Spleen (tissue), 11 donors: ENCODE measurements around the gene GSTT4. TPM values are rescaled to one million over a fixed set of nuclear protein-coding genes. Genes with fewer than 3 reads are reported as not detected.

Experiments
- DNase-seq: peaks from one replicate; pipeline ENCODE4 v3.0.0-alpha.2; 2020
- H3K27ac ChIP-seq, 8 donors: fragments of 200-600 bp; sonication (generic) in 7 of 8; 1 replicate in 4 of 8; 2 replicates in 4 of 8; pipeline versions ENCODE4 v1.5.0 to v1.8.0; 2016 to 2021; ENCODE audit warnings: inconsistent platforms in 4 of 8, mild to moderate bottlenecking in 4 of 8, moderate library complexity in 1 of 8
- H3K27me3 ChIP-seq, 7 donors: fragments of 200-600 bp; sonication (generic) in 6 of 7; replicated peaks in 1 of 7; 1 replicate in 4 of 7; 2 replicates in 3 of 7; pipeline versions ENCODE4 v1.5.0 to v1.8.0; 2016 to 2021; ENCODE audit warnings: inconsistent platforms in 3 of 7, mild to moderate bottlenecking in 1 of 7
- H3K36me3 ChIP-seq, 6 donors: fragments of 200-600 bp; sonication (generic) in 5 of 6; 1 replicate in 4 of 6; 2 replicates in 2 of 6; pipeline versions ENCODE4 v1.5.0 to v1.8.0; 2016 to 2021; ENCODE audit warnings: inconsistent platforms in 2 of 6
- H3K4me1 ChIP-seq, 6 donors: fragments of 200-600 bp; sonication (generic) in 5 of 6; 1 replicate in 3 of 6; 2 replicates in 3 of 6; pipeline versions ENCODE4 v1.5.0 to v1.8.0; 2016 to 2021; ENCODE audit warnings: inconsistent platforms in 3 of 6
- H3K4me3 ChIP-seq, 8 donors: fragments of 200-600 bp; sonication (generic) in 7 of 8; 1 replicate in 4 of 8; 2 replicates in 4 of 8; pipeline versions ENCODE4 v1.5.0 to v1.8.0; 2016 to 2021; ENCODE audit warnings: inconsistent platforms in 4 of 8, mild to moderate bottlenecking in 4 of 8, moderate library complexity in 2 of 8
- H3K9me3 ChIP-seq, 8 donors: fragments of 200-600 bp; sonication (generic) in 7 of 8; 1 replicate in 4 of 8; 2 replicates in 4 of 8; pipeline versions ENCODE4 v1.5.0 to v1.8.0; 2016 to 2021; ENCODE audit warnings: inconsistent platforms in 4 of 8
- CTCF ChIP-seq, 11 experiments: fragments of 200-600 bp in 7 of 11; fragments of 450-650 bp in 4 of 11; sonication (generic) in 4 of 11; IDR thresholded peaks in 8 of 11; conservative IDR thresholded peaks in 3 of 11; 1 replicate in 7 of 11; 2 replicates in 4 of 11; pipeline versions ENCODE4 v1.4.0 to v1.8.0; 2016 to 2021; ENCODE audit warnings: antibody characterized with exemption in 11 of 11, inconsistent platforms in 4 of 11, mild to moderate bottlenecking in 1 of 11
- POLR2A ChIP-seq, 3 donors: fragments of 450-650 bp; IDR thresholded peaks; one replicate each; pipeline ENCODE4 v1.5.1; 2017; ENCODE audit warnings: antibody characterized with exemption in 3 of 3, mild to moderate bottlenecking in 1 of 3
- POLR2AphosphoS5 ChIP-seq, 3 donors: sonication (generic); formaldehyde crosslinking; IDR thresholded peaks; one replicate each; pipeline ENCODE4 v1.5.1; 2017; ENCODE audit warnings: antibody characterized with exemption in 3 of 3
- WGBS, 5 donors: extraction: QIAGEN DNeasy Blood & Tissue Kit in 3 of 5; methylation state at CpG; one replicate each; pipeline versions ENCODE4 v1.1.5 to v1.1.7; 2013 to 2018; 5-methylcytosine and 5-hydroxymethylcytosine counted together
- intact Hi-C: fragments of 100-400 bp; cut with DNase I; formaldehyde crosslinking; loops from one replicate; pipeline ENCODE4 v1.15.0; 2023; ENCODE audit warnings: low total_unique reads
- polyA plus RNA-seq, 3 donors: library from polyadenylated mRNA; stranded (reverse); fragments of 200-250 nt; gene quantifications; one replicate each; pipeline ENCODE4 v1.2.1, GENCODE V29; 2013
- total RNA-seq, 7 donors: library from RNA; depleted of rRNA in 3 of 7; stranded (reverse); fragments of >200 nt in 3 of 7; fragmentation: NEBNext Ultra II Directional in 4 of 7; extraction: Animal tissue kit (Norgen Biotek cat#: 25700) in 4 of 7; gene quantifications; one replicate each; pipeline versions ENCODE4 v1.1.0 to v1.2.1, GENCODE V29; 2016 to 2021
- donor health status: healthy with polysubstance abuse.
- donor health status: DM: no; HTN: no; CAD: no; lungs with moderate emphysema.
- donor health status: DM: no; HTN: no; CAD: no.
- donor health status: Bipolar disorder and iron deficiency.
- donor health status: healthy.
- donor health status: DM: no; HTN: no; CAD: no.
- donor health status: DM: yes; HTN: yes; CAD: no.

Gene GSTT4
- total and polyA plus RNA-seq, 10 donors: not detected

- intact Hi-C loops: no loop called here
- 82 to 92% (median 86%) methylated on average over 8 of the region's 8 CpGs for WGBS, 5 donors
- no peak for DNase-seq
- Histone ChIP-seq H3K27me3 (no peaks in the 10 kb centered on the region), H3K27ac (peak overlapping the region in 1 of 8 donors; percentile 6), H3K36me3 (peaks cover 0 to 81% (median 61%) of the 10 kb centered on the region in 6 donors), H3K4me3 (no peak overlapping the region), H3K9me3 (no peaks in the 10 kb centered on the region), H3K4me1 (peaks cover 0 to 16% (median 0%) of the 10 kb centered on the region in 6 donors)
- TF ChIP-seq CTCF (IDR thresholded peaks at IDR 0.05 in 8 of 11, conservative IDR thresholded peaks at IDR 0.05 in 3 of 11) (no peak), POLR2A (IDR thresholded peaks at IDR 0.05) (no peak), POLR2AphosphoS5 (IDR thresholded peaks at IDR 0.05) (no peak)
Measured at GRCh38 chr22:24037851-24038765, 32.9 kb upstream of the GSTT4 start.

- intact Hi-C loops: no loop called here
- H3K9me3 ChIP-seq: no peaks in the 10 kb centered on the region
- H3K27ac ChIP-seq: no peak overlapping the region
- no peak overlapping the region for H3K4me3 ChIP-seq
- WGBS, 5 donors: 85 to 92% (median 89%) methylated on average over 5 of the region's 5 CpGs
- H3K4me1 ChIP-seq: peaks cover 0 to 21% (median 0%) of the 10 kb centered on the region in 6 donors
- H3K36me3 ChIP-seq: peaks cover 0 to 64% (median 39%) of the 10 kb centered on the region in 6 donors
- H3K27me3 ChIP-seq: no peaks in the 10 kb centered on the region
- no peak for DNase-seq
- TF ChIP-seq POLR2A (IDR thresholded peaks at IDR 0.05): no peak
- no peak for TF ChIP-seq CTCF (IDR thresholded peaks at IDR 0.05 in 8 of 11, conservative IDR thresholded peaks at IDR 0.05 in 3 of 11)
- TF ChIP-seq POLR2AphosphoS5 (IDR thresholded peaks at IDR 0.05): no peak
Measured at GRCh38 chr22:24035296-24035695, 30.0 kb upstream of the GSTT4 start.

GRCh38 chr22:24033731-24034130, 28.5 kb upstream of the GSTT4 start:
- H3K36me3 ChIP-seq: peaks cover 0 to 48% (median 24%) of the 10 kb centered on the region in 6 donors
- 86 to 96% (median 93%) methylated on average over 4 of the region's 4 CpGs for WGBS, 5 donors
- H3K4me1 ChIP-seq: peaks cover 0 to 28% (median 1%) of the 10 kb centered on the region in 6 donors
- H3K9me3 ChIP-seq: no peaks in the 10 kb centered on the region
- no peak for DNase-seq
- intact Hi-C loops: no loop called here
- TF ChIP-seq POLR2AphosphoS5 (IDR thresholded peaks at IDR 0.05) (no peak), POLR2A (IDR thresholded peaks at IDR 0.05) (no peak), CTCF (IDR thresholded peaks at IDR 0.05 in 8 of 11, conservative IDR thresholded peaks at IDR 0.05 in 3 of 11) (no peak)
- H3K27ac ChIP-seq: no peak overlapping the region
- H3K4me3 ChIP-seq: no peak overlapping the region
- H3K27me3 ChIP-seq: no peaks in the 10 kb centered on the region

- intact Hi-C loops: no loop called here
Measured at GRCh38 chr22:24030186-24030702, 25.0 kb upstream of the GSTT4 start.

More at GRCh38 chr22:24030186-24030702, 25.0 kb upstream of the GSTT4 start:
- Histone ChIP-seq H3K36me3 (peaks cover 0 to 23% (median 0%) of the 10 kb centered on the region in 6 donors), H3K27ac (no peak overlapping the region), H3K27me3 (no peaks in the 10 kb centered on the region), H3K9me3 (no peaks in the 10 kb centered on the region), H3K4me3 (no peak overlapping the region), H3K4me1 (peaks cover 0 to 44% (median 5%) of the 10 kb centered on the region in 6 donors)
- TF ChIP-seq CTCF (IDR thresholded peaks at IDR 0.05 in 8 of 11, conservative IDR thresholded peaks at IDR 0.05 in 3 of 11) (no peak), POLR2AphosphoS5 (IDR thresholded peaks at IDR 0.05) (no peak), POLR2A (IDR thresholded peaks at IDR 0.05) (no peak)
- DNase-seq: no peak
